ENCODE data around the gene RASAL1.

Gene RASAL1

DNA sequence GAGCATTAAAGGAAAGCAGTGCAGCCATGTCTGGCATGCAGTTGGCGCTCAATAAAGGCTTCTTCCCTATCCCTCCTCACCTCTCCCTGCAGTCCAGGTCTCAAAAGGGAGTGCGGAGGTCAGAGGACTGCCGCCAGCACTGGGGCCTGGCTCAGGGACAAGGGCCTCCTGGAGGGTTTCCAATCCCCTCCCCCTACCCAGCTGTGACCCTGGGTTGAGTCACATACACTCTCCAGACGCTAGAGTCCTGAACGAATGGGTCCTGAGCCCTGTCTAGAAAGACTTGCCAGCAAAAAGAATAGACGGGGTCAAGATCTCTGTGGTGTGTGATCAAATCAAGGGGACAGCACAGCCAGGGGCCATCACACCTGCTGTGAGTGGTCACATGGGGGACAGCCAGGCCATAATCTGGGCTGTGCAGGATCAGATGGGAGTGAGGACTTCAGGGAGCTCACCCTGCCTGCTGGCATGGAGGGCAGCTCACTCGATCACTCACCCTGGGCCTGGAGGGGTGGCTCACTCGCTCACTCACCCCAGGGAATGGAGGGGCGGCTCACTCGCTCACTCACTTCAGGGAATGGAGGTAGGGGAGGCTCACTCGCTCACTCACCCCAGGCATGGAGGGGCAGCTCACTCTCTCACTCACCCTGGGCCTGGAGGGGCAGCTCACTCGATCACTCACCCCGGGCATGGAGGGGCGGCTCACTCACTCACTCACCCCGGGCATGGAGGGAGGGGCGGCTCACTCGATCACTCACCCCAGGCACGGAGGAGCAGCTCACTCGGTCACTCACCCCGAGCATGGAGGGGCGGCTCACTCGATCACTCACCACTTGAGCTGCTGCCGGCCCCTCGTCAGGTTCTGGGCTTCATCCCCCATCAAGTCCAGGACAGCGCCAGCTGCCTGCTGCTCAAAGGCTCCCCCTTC, 26.8 kb upstream of the RASAL1 start:
- no peak for DNase-seq (ENCODE audit: low read depth in 2 of 2)

DNA sequence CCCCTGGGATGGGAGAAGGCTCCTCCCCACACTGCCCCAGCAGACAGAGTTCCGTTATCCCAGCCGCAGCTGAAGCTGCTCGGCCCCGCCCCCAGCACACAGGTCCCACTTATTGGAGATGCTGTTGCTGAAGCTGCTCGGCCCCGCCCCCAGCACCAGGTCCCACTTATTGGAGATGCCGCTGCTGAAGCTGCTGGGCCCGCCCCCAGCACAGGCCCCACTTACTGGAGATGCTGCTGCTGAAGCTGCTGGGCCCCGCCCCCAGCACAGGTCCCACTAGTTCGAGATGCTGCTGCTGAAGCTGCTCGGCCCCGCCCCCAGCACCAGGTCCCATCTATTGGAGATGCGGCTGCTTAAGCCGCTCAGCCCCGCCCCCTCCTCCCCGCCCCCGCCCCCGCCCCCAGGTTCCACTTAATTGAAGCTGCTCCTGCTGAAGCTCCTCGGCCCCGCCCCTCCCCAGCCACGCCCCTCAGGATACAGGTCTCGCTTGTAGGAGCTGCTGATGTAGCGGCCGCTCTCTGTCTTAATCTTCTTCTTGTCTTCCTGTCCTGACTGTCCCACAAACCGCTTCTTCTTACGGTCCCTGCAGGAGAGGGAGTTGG, 26.0 kb upstream of the RASAL1 start:
- DNase-seq (ENCODE audit: low read depth in 2 of 2): peak in 1 of 2 donors; percentile 17

DNA sequence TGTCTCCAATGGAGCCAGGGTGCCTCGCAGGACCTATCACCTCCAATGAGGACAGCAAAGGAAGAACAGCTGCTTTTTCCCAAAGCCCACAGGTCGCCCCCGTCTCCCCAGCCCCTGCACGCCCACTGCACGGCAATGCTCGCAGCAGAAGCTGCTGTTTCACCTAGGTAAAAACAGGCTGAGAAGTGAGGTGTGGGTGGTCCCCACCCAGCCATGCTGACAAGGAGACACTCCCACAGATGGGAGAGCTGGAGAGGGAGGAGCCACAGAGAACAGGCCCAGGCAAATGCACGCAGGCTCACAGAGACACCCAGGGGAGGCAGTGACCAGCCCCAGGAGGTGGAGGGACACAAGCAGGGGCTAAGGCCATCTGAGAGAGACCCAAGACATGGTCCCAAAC, 24.4 kb upstream of the RASAL1 start:
- DNase-seq (ENCODE audit: low read depth in 2 of 2): no peak

DNA sequence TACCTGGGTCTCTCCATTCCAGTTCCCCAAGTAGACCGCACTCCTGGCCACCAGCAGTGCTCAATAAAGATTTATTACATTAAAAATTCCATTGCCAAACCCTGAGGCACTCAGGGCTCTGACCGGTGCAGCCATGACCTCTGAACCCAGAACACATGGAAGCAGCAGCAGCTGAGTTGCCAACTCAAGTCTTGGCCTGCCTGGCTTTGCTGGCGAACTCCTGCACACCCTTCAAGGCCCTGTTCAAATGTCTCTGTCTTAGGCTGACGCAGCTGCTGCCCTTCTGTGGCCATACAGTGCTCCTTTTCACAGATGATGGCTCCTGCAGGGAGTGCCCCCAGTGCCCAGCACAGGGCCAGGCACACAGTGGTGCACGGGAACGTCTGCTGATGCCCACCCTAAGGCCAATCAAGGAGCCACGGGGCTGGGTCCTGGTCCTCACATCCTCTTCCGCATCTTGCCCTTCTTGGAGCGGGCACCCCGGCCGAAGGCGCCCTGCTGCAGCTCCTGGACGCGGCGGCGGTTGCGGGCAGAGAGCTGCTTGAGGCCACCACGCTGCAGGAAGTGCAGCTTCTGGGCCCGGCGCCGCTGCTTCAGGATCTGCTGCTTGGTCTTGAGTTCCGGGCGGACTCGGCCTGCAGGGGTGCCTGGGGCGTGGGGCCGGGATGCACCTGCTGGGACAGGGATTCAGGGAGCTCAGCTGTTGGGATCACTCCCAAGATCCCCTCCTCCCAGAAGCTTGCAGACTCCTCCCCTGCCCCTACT, 23.1 kb upstream of the RASAL1 start:
- DNase-seq (ENCODE audit: low read depth in 2 of 2): no peak

DNA sequence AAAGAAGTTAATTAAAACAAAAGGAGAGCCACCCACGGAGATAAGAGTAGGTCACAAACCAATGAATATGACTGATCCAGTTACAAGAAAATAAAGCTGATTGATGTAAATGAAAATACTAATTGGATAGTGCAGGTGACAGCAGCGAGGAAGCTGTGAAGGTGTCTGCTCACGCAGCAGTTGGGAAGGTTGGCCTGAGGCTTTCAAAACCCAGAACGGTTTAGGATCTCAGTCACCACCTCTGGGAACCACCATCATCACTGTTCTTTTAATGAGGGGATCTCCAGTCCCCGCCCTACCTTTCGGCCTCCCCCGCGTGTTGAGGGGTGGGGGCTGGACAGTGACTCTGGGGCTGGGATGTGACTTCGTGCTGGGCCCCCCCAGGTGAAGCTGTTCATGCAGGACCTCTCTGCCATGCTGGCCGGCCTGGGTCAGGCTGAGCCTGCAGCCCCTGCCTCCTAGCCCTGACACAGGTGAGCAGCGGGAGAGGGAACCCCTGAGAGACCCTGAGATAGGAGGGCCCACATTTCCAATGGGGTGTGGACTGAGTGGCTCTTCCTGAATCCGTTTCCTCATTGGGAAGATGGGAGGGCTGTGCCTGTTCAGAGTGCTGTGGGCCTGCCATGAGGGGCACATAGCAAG, 21.8 kb upstream of the RASAL1 start:
- no peak for DNase-seq (ENCODE audit: low read depth in 2 of 2)

DNA sequence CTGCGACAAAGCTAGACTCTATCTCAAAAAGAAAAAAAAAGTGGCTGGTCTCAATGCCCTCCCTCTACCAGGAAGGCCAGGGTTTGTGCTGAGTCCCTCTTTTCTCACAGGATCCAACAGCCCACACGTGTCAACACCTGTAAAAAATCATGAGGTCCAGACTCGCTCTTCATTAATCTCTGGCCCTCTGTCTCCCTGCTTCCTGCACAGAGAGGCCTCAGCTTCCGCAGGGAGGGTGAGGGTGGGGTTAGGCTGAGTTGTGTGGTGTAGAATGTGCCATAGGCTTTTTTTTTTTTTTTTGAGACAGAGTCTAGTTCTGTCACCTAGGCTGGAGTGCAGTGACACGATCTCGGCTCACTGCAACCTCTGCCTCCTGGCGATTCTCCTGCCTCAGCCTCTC, 20.1 kb upstream of the RASAL1 start:
- DNase-seq (ENCODE audit: low read depth in 2 of 2): no peak

DNA sequence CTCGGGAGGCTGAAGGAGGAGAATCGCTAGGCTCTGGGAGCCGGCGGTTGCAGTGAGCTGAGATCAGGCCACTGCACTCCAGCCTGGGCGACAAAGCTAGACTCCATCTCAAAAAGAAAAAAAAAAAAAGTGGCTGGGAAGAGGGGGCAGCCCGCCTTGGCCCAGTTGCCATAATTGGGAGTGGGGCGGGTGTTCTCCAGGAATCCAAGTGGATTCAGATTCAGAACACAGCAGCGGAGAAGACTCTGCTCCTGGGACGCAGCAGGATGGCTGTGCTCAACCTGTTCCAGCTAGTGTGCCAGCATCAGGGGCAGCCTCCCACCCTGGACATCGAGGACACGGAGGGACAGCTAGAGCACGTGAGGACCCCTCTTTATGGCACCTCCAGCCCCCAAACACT, 19.5 kb upstream of the RASAL1 start:
- DNase-seq (ENCODE audit: low read depth in 2 of 2): no peak

DNA sequence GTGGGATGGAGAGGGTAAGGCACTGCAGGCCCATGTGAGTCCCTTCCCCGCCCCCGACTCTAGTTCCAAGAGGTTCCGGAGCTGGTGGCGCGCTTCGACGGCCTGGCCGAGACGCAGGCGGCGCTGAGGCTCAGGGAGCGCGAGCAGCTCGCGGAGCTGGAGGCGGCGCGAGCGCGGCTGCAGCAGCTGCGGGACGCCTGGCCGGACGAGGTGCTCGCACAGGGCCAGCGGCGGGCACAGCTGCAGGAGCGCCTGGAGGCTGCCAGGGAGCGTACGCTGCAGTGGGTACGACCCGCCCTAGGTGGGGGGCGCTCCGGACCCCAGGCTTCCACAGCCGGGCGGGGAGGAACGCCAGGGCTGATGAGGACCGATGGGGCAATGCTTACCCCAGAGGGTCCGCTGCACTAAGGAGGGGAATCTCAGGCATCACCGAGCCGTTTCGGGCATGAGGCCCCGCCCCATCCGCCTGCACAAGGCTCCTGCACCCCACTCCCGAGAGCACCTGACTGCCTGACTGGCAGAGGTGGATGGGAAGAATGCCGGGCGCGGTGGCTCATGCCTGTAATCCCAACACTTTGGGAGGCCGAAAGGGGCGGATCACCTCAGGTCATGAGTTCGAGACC, 18.9 kb upstream of the RASAL1 start:
- no peak for DNase-seq (ENCODE audit: low read depth in 2 of 2)

DNA sequence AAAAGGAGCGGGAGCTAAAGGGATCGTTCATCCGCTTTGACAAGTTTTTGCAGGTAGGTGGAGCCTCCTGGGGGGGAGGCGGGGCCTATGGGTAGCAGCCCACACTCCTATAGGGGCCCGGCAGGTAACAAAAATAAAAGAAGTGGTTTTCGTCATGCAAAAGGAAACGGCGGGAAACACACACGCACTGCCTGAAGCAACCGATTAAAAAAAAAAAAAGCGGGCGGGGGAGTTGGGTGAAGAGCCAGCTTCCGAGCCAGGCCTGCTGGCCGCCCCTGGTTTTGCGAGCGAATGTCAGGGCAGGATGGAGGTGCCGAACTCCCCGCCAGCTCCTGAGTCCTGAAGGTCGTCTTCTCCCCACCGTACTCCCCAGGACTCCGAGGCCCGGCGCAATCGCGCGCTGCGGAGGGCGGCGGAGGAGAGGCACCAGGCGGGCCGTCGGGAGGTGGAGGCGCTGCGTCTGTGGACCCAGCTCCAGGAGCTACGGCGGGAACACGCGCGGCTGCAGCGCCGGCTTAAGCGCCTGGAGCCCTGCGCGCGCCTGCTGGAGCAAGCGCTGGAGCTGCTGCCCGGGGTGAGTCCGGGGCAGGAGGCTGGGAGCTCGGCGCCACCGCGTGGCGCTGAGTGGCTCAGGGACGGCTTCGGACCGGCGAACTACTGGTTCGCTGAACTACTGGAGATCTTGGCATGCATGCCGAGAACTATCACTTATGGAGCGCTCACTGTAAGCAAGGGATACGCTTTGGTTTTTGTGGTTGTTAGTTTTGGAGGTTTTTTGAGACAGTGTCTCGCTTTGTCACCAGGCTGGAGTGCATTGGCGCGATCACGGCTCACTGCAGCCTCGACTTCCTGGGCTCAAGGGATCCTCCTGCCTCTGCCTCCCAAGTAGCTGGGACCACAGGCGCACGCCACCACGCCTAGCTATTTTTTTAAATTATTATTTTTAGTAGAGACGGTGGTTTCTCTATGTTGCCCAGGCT, 17.6 kb upstream of the RASAL1 start:
- DNase-seq (ENCODE audit: low read depth in 2 of 2): peak; percentile 41 to 49

DNA sequence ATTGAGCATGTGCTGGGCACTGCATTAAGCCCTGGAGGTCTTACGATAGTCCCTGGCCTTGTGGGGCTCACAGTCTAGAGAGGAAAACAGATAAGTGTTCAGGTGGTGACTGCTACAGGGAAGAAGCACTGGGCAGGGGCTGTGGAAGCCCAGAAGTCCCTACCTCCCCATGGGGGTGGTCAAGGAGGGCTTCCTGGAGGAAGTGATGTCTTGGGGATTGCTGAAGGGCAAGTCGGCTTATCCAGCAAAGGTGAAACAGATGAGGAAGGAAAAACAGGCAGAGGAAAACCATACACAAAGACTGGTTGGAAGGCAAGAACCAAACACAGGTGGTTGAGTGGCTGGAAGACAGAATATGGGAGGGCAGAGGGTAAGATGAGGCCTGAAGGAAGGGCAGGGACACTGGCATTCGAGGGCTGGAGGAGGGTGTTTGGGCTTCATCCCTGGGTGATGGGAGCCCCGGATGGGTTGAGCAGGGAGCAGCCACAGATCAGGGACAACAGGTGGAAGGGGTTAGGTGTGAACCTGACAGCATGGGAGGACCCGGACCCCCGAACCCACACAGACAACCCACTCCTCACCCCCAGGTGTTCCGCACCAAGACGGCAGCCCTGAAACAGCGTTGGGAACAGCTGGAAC, 16.8 kb upstream of the RASAL1 start:
- no peak for DNase-seq (ENCODE audit: low read depth in 2 of 2)

DNA sequence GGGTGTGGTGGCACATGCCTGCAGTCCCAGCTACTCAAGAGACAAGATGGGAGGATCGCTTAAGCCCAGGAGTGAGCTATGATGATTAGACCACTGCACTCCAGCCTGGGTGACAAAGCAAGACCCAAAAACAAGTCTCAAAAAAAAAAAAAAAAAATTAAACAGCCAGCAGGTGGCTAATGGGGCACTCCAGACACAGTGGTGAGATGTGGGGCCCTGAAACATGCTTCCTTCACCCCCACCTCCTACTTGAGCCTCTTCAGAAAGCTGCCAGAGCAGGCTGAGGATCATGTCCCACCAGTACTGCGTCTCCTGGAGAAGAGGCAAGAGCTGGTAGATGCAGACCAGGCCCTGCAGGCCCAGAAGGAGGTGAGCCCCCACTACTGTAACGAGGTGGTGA, 16.1 kb upstream of the RASAL1 start:
- no peak for DNase-seq (ENCODE audit: low read depth in 2 of 2)

DNA sequence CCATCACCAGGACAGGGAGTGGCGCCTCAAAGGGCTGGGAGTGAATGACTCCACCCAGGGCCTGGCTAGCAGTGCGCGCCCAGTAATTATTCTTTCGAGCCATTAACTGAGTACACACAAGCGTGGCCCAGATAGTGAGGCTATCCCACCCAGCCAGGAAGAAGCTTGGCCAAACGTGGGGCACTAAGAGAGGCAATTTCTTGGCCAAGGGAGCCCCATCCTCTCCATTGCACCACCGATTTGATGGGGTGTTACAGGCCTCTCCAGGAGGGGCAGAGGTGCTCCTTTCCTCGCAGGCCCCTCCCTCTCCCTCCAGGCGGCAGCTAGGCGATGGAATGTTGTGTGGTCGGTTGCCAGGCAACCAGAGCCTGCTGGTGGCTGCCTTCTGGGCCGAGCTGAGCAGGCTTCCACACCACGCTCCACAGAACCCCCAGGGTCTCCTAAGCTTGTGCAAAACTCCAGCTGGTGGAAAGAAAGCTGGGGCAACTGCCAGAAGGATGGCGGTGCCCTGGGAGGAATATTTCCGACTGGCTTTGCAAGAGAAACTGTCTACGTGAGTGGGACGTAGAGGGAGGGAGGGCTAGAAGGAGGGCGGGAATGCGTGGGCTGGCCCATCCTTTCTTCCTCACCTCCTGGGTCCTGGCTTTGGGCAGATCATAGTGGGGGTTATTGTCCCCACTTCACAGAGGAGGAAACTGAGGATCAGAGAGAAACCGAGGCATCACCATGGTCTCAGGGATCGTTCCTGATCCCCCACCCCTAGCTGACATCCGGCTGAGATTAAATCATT, 14.0 kb upstream of the RASAL1 start, which contains the start of gene CFAP73:
Gene CFAP73 (plus strand): TSS at position 364 of the 790 bp plus-strand sequence. CDS start 134 bp downstream, at position 498.
- DNase-seq (ENCODE audit: low read depth in 2 of 2): no peak

DNA sequence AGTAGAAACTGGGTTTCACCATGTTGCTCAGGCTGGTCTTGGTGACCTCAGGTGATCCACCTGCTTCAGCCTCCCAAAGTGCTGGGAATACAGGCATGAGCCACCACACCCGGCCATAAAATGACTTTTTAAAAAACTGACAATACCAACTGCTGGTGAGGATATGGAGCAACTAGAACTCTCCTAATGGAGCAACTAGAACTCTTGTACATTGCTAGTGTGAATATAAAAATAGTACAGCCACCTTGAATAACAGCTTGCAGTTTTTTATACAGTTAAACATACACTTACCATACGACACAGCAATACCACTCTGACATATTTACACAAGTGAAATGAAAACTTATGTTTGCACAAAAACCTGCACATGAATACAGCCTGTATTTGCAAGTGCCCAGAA, 11.4 kb upstream of the RASAL1 start:
- DNase-seq (ENCODE audit: low read depth in 2 of 2): no peak

DNA sequence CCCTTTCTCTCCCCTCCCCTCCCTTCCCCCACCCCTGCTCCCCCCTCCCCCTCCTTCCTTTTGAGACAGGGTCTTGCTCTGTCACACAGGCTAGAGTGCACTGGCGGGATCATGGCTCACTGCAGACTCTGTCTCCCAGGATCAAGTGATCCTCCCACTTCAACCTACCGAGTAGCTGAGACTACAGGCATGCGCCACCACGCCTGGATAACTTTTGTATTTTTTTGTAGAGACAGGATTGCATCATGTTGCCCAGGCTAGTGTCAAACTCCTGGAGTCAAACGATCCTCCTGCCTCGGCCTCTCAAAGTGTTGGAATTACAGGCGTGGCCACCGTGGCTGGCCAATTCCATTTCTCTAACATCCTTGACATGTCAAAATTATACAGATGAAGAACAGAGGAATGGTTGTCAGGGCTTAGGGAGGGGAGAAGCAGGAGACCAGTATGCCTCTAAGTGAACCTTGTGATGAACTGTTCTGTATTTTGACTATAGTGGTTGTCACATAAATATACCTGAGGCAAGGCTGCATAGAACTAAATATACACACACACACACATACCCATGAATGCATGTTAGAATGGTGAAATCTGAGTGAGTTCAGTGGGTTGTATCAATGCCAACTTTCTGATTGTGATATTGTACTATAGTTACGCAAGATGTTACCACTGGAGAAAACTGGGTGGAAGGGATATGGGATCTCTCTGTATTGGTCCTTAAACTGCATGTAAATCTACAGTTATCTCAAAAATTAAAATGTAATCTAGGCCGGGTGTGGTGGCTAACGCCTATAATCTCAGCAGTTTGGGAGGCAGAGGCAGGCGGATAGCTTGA, 10.4 kb upstream of the RASAL1 start:
- DNase-seq (ENCODE audit: low read depth in 2 of 2): no peak

DNA sequence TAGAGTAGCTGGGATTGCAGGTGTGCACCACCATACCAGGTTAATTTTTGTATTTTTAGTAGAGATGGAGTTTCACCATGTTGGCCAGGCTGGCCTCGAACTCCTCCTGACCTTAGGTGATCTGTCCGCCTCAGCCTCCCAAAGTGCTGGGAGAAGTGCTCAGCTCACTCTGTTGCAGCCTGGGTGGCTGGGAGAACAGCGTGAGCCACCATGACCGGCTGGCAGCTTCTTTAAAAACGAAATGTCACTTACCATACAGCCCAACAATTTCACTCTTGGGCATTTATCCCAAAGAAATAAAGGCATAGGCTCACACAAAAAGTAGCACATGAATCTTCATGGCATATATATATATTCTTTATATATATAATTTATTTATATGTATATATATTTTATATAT, 9.2 kb upstream of the RASAL1 start:
- no peak for DNase-seq (ENCODE audit: low read depth in 2 of 2)

DNA sequence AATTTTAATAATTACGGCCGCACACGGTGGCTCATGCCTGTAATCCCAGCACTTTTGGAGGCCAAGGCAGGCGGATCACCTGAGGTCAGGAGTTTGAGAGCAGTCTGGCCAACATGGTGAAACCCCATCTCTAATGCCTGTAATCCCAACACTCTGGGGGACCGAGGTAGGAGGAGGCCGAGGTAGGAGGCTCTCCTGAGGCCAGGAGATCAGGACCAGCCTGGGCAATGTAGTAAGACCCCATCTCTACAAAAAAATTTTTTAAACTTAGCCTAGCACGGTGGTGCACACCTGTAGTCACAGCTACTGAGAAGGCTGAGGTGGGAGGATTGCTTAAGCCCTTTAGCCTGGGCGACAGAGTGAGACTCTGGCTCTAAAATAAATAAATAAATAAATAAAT, 8.4 kb upstream of the RASAL1 start:
- DNase-seq (ENCODE audit: low read depth in 2 of 2): no peak

DNA sequence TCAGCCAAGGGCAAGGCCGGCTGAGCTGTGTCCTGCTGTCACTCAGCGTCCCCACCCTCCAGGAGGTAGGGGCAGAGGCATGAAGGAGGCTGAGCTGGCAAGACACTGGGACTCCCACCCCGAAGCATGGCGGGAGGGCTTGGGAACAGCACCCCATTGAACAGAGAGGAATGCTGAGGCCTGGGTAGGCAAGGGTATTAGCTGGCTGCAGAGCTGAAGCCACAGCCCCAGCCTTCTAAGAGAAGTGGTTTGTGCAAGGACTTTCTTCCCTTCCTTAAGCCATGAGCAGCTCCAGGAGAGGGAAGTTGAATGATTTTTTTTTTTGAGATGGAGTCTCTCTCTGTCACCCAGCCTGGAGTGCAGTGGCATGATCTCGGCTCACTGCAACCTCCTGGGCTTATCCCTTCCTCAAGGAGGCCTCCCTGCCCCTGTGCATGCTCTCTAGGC, 7.3 kb upstream of the RASAL1 start:
- DNase-seq (ENCODE audit: low read depth in 2 of 2): no peak

Measured in stimulated activated CD8-positive, alpha-beta memory T cell treated with anti-CD3 and anti-CD28 coated beads, Interleukin-2, amount 100 ng/mL, for 48 hours (primary cell).